Measurements from ENCODE around the gene SMARCA1.

SMARCA1 gene

DNA sequence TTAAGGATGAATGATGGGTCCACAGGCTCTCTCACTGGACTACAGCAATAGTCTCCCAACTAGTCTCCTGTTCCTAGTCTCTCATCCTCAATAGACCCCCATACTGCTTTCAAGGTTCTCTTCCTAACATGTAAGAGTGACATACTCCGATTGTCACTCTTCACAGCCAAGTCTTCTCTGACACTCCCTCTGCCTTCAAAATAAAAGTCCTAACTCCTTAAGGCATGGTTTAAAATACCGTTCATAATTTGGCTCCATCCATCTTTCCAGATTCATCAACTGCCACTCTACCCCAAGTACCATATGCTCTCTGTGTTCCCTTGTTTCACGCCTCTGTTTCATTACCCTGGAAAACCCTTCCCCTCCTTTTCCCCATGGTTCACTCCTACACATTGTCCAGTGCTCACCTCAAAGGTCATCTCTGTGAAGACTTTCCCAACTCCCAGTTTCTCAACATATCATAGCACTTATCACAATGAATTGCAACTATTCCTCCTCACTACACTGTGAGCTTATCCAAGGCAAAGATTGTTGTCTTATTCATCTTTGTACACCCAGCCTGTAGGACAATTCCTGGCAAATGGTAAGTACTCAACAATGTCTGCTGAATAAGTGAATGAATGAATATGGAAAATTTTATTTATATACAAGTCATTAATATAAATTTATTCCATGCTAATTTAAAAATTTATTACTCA, 26.0 kb downstream of the SMARCA1 start:
- TF ChIP-seq GATA3 (IDR thresholded peaks at IDR 0.05; ENCODE audit: low read depth, low read length) (no peak), GATA2 (IDR thresholded peaks at IDR 0.05; ENCODE audit: low read depth, low read length) (no peak)

- no peak for TF ChIP-seq GATA3 (IDR thresholded peaks at IDR 0.05; ENCODE audit: low read depth, low read length)
- no peak for TF ChIP-seq GATA2 (IDR thresholded peaks at IDR 0.05; ENCODE audit: low read depth, low read length)
These were observed 26.7 kb downstream of the SMARCA1 start for GRCh38 chrX:129496625-129497024.

DNA sequence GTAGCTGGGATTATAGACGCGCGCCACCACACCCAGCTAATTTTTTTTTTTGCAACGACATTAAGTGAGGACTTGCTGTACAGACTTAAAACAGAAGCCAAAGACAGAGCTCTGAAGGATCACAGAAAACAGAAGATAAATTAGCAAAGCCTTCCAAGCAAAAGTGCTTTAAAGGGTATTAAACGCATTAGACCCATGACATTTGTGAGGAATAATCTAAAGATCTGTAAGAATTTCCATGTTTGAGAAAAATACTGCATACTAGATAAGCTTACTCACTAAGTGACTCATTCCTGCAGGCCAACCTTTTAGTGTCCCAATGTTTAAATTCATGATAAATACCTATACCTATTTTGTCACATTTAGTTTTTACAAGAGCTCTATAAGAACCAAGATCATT, 27.4 kb downstream of the SMARCA1 start:
- no peak for TF ChIP-seq GATA3 (IDR thresholded peaks at IDR 0.05; ENCODE audit: low read depth, low read length)
- no peak for TF ChIP-seq GATA2 (IDR thresholded peaks at IDR 0.05; ENCODE audit: low read depth, low read length)

GRCh38 chrX:129494887-129495286, 28.4 kb downstream of the SMARCA1 start:
- TF ChIP-seq GATA2 (IDR thresholded peaks at IDR 0.05; ENCODE audit: low read depth, low read length) (no peak), GATA3 (IDR thresholded peaks at IDR 0.05; ENCODE audit: low read depth, low read length) (no peak)

DNA sequence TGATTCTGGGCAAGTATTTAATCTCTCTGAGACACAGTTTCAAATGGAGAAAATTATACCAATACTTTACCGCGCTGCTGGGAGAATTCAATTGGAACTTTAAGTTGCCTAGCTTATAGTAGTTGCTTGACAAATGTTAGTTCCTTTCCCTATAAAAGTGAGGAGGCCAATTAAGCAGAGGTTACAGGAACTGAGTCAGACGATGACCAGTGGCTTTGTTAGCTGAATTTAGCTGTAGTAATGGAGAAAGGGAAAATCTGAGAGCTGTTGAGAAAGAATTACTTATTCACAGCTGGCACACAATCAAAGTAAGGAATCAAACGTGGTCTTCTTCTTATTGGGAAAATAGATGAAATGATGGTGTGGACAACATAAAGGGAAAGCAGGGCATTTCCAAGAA, 29.6 kb downstream of the SMARCA1 start:
- TF ChIP-seq GATA2 (IDR thresholded peaks at IDR 0.05; ENCODE audit: low read depth, low read length) (no peak), GATA3 (IDR thresholded peaks at IDR 0.05; ENCODE audit: low read depth, low read length) (no peak)

DNA sequence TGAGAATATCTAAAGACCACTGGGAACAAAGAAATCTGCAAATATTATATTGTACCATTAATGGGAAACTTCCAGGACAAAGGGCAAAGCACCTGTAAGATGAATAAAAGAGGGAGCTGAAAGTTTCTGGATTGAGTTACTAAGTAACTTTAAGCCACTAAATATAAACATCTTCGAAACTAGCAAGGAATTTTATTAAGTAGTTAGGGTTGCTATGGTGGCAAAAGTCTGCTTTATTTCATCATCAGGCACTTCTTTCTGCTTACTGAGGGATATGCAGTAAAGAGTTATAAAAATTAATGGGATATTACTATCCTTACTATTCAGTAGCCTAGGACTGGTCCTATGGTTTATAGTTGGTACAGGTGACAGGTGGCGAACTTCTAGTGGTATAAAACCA, 33.0 kb downstream of the SMARCA1 start:
- TF ChIP-seq GATA3 (IDR thresholded peaks at IDR 0.05; ENCODE audit: low read depth, low read length) (no peak), GATA2 (IDR thresholded peaks at IDR 0.05; ENCODE audit: low read depth, low read length) (no peak)

- TF ChIP-seq GATA2 (IDR thresholded peaks at IDR 0.05; ENCODE audit: low read depth, low read length) = no peak
- TF ChIP-seq GATA3 (IDR thresholded peaks at IDR 0.05; ENCODE audit: low read depth, low read length) = no peak
These were observed 34.9 kb downstream of the SMARCA1 start for GRCh38 chrX:129488359-129488758.

DNA sequence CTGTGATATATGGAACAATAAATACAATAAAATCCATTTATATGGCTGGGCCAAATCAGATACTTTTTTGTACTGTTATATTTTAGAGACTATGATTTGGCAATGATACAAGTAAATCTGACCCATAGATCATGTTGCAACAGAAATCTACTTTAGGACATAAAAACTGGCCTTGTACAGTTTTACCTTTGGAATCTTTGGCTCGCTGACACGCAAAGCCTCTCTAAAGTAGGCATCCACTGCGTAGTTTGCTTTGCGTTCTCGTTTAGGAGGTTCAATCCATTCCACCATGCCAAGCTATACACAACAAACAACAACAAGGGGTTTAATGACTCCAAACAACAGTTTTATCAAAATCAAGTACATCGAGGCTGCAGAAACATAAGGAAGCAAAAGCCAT, 42.4 kb downstream of the SMARCA1 start:
- TF ChIP-seq GATA2 (IDR thresholded peaks at IDR 0.05; ENCODE audit: low read depth, low read length) = no peak
- no peak for TF ChIP-seq GATA3 (IDR thresholded peaks at IDR 0.05; ENCODE audit: low read depth, low read length)

DNA sequence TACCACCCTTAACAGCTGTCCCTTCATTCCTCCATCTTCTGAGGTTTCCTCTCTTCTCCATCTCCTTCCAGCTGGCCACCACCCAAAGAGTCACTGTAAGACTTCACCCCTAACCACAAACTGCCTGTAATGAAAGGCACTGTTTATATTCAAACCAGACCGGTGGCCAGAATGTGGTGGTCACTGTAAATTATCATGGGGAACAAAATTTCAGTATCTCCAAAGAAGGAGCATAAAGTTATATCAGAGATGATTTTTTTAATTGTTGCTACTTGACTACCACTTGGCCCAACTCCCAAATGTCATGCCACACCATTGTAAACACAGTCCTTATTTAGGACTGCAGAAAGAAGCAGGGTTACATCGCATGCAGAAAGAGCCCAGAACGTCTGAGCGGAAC, 44.8 kb downstream of the SMARCA1 start:
- TF ChIP-seq GATA3 (IDR thresholded peaks at IDR 0.05; ENCODE audit: low read depth, low read length) = no peak
- no peak for TF ChIP-seq GATA2 (IDR thresholded peaks at IDR 0.05; ENCODE audit: low read depth, low read length)

- TF ChIP-seq GATA3 (IDR thresholded peaks at IDR 0.05; ENCODE audit: low read depth, low read length) (no peak), GATA2 (IDR thresholded peaks at IDR 0.05; ENCODE audit: low read depth, low read length) (no peak)
These were observed 51.2 kb downstream of the SMARCA1 start for GRCh38 chrX:129472116-129472515.

DNA sequence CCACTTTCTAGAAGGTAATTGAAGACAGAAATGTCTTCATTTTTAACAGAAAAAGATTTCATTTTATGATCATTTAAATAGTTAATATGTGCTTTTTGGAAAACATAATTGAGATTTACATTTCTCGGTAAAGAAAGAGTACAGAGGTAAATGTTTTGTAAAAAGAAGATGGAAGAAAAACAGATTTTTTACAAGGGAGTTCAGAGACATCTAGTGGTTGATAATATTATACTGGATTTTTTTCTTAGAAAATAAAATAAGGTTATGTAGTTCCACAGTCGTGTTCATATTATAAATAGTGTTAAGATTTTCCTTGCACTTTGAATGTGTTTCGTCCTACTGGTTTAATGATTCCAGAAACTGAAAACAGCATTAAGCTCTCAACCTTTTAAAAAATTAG, 60.6 kb downstream of the SMARCA1 start:
- no peak for TF ChIP-seq GATA3 (IDR thresholded peaks at IDR 0.05; ENCODE audit: low read depth, low read length)
- no peak for TF ChIP-seq GATA2 (IDR thresholded peaks at IDR 0.05; ENCODE audit: low read depth, low read length)

DNA sequence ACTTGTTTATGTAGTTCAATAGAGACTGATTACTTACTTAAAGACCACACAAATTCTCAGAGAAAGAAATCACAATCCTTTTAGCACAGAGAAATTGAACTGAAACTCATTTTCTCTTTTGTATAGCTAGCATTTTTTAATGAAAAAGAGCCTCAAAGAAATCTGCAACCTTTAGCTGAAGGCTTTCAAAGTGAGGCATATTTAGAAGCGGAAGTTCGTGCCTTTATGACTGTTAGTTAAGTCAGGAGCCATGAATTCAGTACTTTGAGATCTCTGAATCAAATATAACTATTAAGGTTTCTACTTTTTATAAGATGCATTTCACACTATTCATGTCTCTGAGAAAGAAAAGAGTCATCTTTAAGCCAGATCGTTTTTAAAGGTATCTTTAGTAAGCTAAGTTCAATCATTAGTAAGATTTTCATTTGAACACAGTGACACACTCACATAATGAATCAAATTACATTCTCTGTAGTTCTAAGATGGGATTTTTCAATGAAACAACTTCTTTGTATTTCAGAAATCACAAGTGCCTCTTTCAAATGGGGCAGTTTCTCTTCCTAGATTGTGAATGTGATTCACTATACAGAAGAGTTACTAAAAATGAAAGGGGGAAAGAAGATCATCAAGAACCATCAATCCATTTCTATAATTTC, 61.4 kb downstream of the SMARCA1 start:
- TF ChIP-seq GATA3 (IDR thresholded peaks at IDR 0.05; ENCODE audit: low read depth, low read length) (no peak), GATA2 (IDR thresholded peaks at IDR 0.05; ENCODE audit: low read depth, low read length) (no peak)

GRCh38 chrX:129452523-129452922, 70.8 kb downstream of the SMARCA1 start:
- TF ChIP-seq GATA3 (IDR thresholded peaks at IDR 0.05; ENCODE audit: low read depth, low read length) = no peak
- no peak for TF ChIP-seq GATA2 (IDR thresholded peaks at IDR 0.05; ENCODE audit: low read depth, low read length)

DNA sequence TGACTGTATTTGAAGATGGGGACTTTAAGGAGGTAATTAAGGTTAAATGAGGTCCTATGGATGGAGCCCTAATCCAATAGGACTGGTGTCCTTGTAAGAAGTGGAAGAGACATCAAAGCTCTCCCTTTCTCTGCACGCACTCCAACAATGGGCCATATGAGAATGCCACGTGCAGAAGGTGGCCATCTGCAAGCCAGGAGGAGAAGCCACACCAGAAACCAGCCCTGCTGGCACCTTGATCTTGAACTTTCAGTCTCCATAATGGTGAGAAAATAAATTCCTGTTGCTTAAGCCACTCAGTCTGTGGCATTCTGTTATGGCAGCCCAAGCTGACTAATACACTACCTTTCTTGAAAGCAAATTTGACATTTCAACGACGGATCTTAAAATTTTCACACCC, 73.2 kb downstream of the SMARCA1 start:
- no peak for TF ChIP-seq GATA2 (IDR thresholded peaks at IDR 0.05; ENCODE audit: low read depth, low read length)
- TF ChIP-seq GATA3 (IDR thresholded peaks at IDR 0.05; ENCODE audit: low read depth, low read length) = no peak

GRCh38 chrX:129449148-129449547, 74.1 kb downstream of the SMARCA1 start:
- TF ChIP-seq GATA3 (IDR thresholded peaks at IDR 0.05; ENCODE audit: low read depth, low read length) (no peak), GATA2 (IDR thresholded peaks at IDR 0.05; ENCODE audit: low read depth, low read length) (no peak)

Measured in SH-SY5Y (cell line).